ENCODE results near the gene OR2T10. TPM values are rescaled to one million over a fixed set of nuclear protein-coding genes. Genes with fewer than 3 reads are reported as not detected.

Gene OR2T10
- polyA plus RNA-seq, 3 donors = not detected

DNA sequence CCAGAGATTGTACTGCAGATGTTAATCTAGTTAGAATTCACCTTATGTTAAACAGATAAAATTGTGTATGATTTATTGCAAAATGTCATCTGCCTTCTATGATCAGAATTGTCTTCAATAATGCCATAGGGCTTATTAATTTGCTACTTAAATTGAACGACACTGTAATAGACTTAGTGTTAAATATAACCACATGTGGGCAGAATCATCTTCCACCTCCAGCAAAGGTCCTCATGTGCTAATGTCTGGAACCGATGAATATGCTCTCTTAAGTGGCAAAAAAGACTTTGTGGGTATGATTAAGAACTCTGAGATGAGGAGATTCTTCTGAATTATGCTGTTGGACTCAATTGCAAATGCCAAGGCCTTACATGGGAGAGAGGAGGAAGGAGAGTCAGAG is 33.1 kb upstream of the OR2T10 start:
- no CpG with 5 or more reads among the region's 2 CpGs for WGBS (ENCODE audit: insufficient coverage)
- H3K9me3 ChIP-seq (replicated peaks in 1 of 2; ENCODE audit: control insufficient read depth in 1 of 2, insufficient read depth in 1 of 2, low read length in 2 of 2) = no peaks in the 10 kb centered on the region
- Mint-ChIP-seq H3K4me1 (peaks cover 4% of the 10 kb centered on the region), H3K4me3 (no peak overlapping the region), H3K27me3 (ENCODE audit: low read depth in 3 of 3) (no peaks in the 10 kb centered on the region), H3K36me3 (no peaks in the 10 kb centered on the region), H3K9me3 (no peaks in the 10 kb centered on the region), H3K27ac (no peak overlapping the region)
- no peak overlapping the region for H3K4me2 ChIP-seq (replicated peaks; ENCODE audit: extremely low read depth, low read length, poor library complexity, severe bottlenecking)
- no peak for DNase-seq
- intact Hi-C loops (cut with micrococcal nuclease) = no loop called here
- peaks cover 0 to 9% of the 10 kb centered on the region in 2 donors for H3K4me1 ChIP-seq (ENCODE audit: control insufficient read depth in 1 of 2, insufficient read depth in 2 of 2, low read length in 2 of 2)
- no peak overlapping the region for H2AFZ ChIP-seq (ENCODE audit: insufficient read depth, low read depth, low read length, poor library complexity, severe bottlenecking)
- H4K20me1 ChIP-seq (ENCODE audit: insufficient read depth, low read length) = no peaks in the 10 kb centered on the region
- H3K27me3 ChIP-seq (ENCODE audit: control insufficient read depth in 2 of 2, insufficient read depth in 2 of 2, low read length in 2 of 2) = no peaks in the 10 kb centered on the region
- no peaks in the 10 kb centered on the region for H3K79me2 ChIP-seq (ENCODE audit: insufficient read depth, low read length)
- H3K27ac ChIP-seq (ENCODE audit: low read depth in 1 of 2, low read length in 2 of 2) = no peak overlapping the region
- H3K4me3 ChIP-seq (replicated peaks in 1 of 3; ENCODE audit: low read depth in 2 of 3, low read length in 3 of 3) = no peak overlapping the region
- no peaks in the 10 kb centered on the region for H3K36me3 ChIP-seq (replicated peaks in 1 of 2; ENCODE audit: control insufficient read depth in 1 of 2, insufficient read depth in 2 of 2, low read length in 2 of 2)
- no peak overlapping the region for H3K9ac ChIP-seq (ENCODE audit: insufficient read depth, low read length, poor library complexity, severe bottlenecking)
- TF ChIP-seq, protein P1, sequence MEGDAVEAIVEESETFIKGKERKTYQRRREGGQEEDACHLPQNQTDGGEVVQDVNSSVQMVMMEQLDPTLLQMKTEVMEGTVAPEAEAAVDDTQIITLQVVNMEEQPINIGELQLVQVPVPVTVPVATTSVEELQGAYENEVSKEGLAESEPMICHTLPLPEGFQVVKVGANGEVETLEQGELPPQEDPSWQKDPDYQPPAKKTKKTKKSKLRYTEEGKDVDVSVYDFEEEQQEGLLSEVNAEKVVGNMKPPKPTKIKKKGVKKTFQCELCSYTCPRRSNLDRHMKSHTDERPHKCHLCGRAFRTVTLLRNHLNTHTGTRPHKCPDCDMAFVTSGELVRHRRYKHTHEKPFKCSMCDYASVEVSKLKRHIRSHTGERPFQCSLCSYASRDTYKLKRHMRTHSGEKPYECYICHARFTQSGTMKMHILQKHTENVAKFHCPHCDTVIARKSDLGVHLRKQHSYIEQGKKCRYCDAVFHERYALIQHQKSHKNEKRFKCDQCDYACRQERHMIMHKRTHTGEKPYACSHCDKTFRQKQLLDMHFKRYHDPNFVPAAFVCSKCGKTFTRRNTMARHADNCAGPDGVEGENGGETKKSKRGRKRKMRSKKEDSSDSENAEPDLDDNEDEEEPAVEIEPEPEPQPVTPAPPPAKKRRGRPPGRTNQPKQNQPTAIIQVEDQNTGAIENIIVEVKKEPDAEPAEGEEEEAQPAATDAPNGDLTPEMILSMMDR (IDR thresholded peaks at IDR 0.05) = no peak

DNA sequence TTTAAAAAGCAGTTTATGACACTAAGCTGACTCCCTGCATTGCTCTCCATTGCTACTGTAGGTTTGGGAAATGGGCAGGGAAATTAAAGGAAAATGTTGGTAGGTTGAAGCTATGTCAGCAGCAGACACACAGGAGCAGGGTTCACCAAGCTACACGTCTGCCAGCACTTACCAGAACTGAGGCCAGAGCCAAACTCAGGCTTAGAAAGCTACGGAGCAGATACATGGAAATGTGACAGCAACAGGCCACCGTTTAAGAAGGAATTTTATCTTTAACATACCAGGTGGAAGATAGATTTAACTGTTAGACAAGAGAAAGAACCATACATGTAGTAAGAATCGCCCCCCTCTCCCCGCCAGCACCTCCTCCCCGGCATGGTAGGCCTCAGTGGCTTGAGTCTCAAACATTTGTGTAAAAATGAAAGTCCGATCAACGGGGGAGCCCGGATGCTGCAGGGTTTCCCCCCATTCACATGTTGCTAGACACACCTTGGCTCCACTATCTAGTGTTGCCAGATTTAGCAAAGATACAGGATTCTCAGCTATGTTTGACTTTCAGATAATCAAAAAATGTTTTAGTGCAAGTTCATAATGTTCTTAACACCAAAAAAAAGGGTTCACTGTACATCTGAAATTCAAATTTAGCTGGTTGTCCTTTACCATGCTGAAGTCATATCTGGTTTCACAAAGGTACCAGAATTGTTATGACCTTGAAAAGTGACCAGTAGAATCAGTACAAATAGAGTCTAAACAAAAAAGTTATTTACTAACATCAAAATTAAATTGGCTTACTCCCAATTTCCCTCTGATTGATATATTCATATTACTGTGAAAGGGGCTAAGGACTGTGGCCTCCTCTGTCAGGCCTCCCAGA is 30.7 kb upstream of the OR2T10 start:
- intact Hi-C loops (cut with micrococcal nuclease) = no loop called here
- no peak overlapping the region for H3K4me3 Mint-ChIP-seq
- H3K9me3 Mint-ChIP-seq = no peaks in the 10 kb centered on the region

More for the DNA sequence above, 30.7 kb upstream of the OR2T10 start:
- Histone ChIP-seq H3K4me3 (replicated peaks in 1 of 3; ENCODE audit: low read depth in 2 of 3, low read length in 3 of 3) (no peak overlapping the region), H2AFZ (ENCODE audit: insufficient read depth, low read depth, low read length, poor library complexity, severe bottlenecking) (no peak overlapping the region), H3K4me2 (replicated peaks; ENCODE audit: extremely low read depth, low read length, poor library complexity, severe bottlenecking) (no peak overlapping the region), H4K20me1 (ENCODE audit: insufficient read depth, low read length) (no peaks in the 10 kb centered on the region), H3K4me1 (ENCODE audit: control insufficient read depth in 1 of 2, insufficient read depth in 2 of 2, low read length in 2 of 2) (peaks cover 0 to 9% of the 10 kb centered on the region in 2 donors), H3K36me3 (replicated peaks in 1 of 2; ENCODE audit: control insufficient read depth in 1 of 2, insufficient read depth in 2 of 2, low read length in 2 of 2) (no peaks in the 10 kb centered on the region), H3K27ac (ENCODE audit: low read depth in 1 of 2, low read length in 2 of 2) (no peak overlapping the region), H3K79me2 (ENCODE audit: insufficient read depth, low read length) (no peaks in the 10 kb centered on the region), H3K27me3 (ENCODE audit: control insufficient read depth in 2 of 2, insufficient read depth in 2 of 2, low read length in 2 of 2) (no peaks in the 10 kb centered on the region), H3K9me3 (replicated peaks in 1 of 2; ENCODE audit: control insufficient read depth in 1 of 2, insufficient read depth in 1 of 2, low read length in 2 of 2) (no peaks in the 10 kb centered on the region), H3K9ac (ENCODE audit: insufficient read depth, low read length, poor library complexity, severe bottlenecking) (no peak overlapping the region)
- no peak for DNase-seq
- no peak overlapping the region for H3K27ac Mint-ChIP-seq
- no peaks in the 10 kb centered on the region for H3K36me3 Mint-ChIP-seq
- H3K4me1 Mint-ChIP-seq = peaks cover 4% of the 10 kb centered on the region
- H3K27me3 Mint-ChIP-seq (ENCODE audit: low read depth in 3 of 3) = no peaks in the 10 kb centered on the region
- TF ChIP-seq, protein P1 (IDR thresholded peaks at IDR 0.05) = no peak
- 86% methylated on average over 1 of the region's 9 CpGs for WGBS (ENCODE audit: insufficient coverage)

Data from CD14-positive monocyte (primary cell).